ENCODE data around the gene IGF1. TPM values are rescaled to one million over a fixed set of nuclear protein-coding genes. Genes with fewer than 3 reads are reported as not detected.
"Not testable (repeated sequence)": the region's sequence is repeated elsewhere in the genome, so short reads cannot be mapped to it uniquely, and the experiment has no call there.

The IGF1 gene
- total RNA-seq, 2 donors from 2014 or later, result not detected

GRCh38 chr12:102364709-102365108, 115.7 kb downstream of the IGF1 start:
- WGBS, 2 experiments (ENCODE audit: insufficient coverage in 1 of 2, insufficient read length in 1 of 2), result 100% methylated on average over 1 of the region's 1 CpG; no CpG with 5 or more reads in 1 of the 2 experiments

GRCh38 chr12:102356690-102357089, 123.7 kb downstream of the IGF1 start:
- Histone ChIP-seq H3K27ac (ENCODE audit: low read depth, low read length) (no peak overlapping the region), H3K4me3 (ENCODE audit: low read length) (no peak overlapping the region), H3K36me3 (ENCODE audit: control insufficient read depth, insufficient read depth, low read length) (no peaks in the 10 kb centered on the region), H3K27me3 (ENCODE audit: control insufficient read depth, insufficient read depth, low read length, poor library complexity, severe bottlenecking) (no peaks in the 10 kb centered on the region), H3K4me1 (ENCODE audit: control insufficient read depth, insufficient read depth, low read length) (no peaks in the 10 kb centered on the region), H3K9ac (ENCODE audit: extremely low read depth, low read length, poor library complexity, severe bottlenecking) (no peak overlapping the region), H3K9me3 (ENCODE audit: control insufficient read depth, low read length) (peaks cover 11% of the 10 kb centered on the region)
- no peak overlapping the region for H3K4me3 Mint-ChIP-seq
- TF ChIP-seq CTCF (conservative IDR thresholded peaks at IDR 0.05), result no peak
- no peak for DNase-seq
- peaks cover 30% of the 10 kb centered on the region for H3K9me3 Mint-ChIP-seq
- no peak overlapping the region for H3K27ac Mint-ChIP-seq
- H3K36me3 Mint-ChIP-seq (ENCODE audit: low read depth), result no peaks in the 10 kb centered on the region
- H3K27me3 Mint-ChIP-seq (ENCODE audit: insufficient read depth), result peaks cover 4% of the 10 kb centered on the region
- H3K4me1 Mint-ChIP-seq, result no peaks in the 10 kb centered on the region
- WGBS, 2 experiments (ENCODE audit: insufficient coverage in 1 of 2, insufficient read length in 1 of 2), result 86 to 93% methylated on average over 1 to 2 of the region's 2 CpGs

More at GRCh38 chr12:102364709-102365108, 115.7 kb downstream of the IGF1 start:
- no peaks in the 10 kb centered on the region for H3K9me3 ChIP-seq (ENCODE audit: control insufficient read depth, low read length)
- no peak for DNase-seq
- H3K27ac ChIP-seq (ENCODE audit: low read depth, low read length), result no peak overlapping the region
- no peaks in the 10 kb centered on the region for H3K4me1 ChIP-seq (ENCODE audit: control insufficient read depth, insufficient read depth, low read length)
- no peaks in the 10 kb centered on the region for H3K36me3 ChIP-seq (ENCODE audit: control insufficient read depth, insufficient read depth, low read length)
- Mint-ChIP-seq H3K4me3 (no peak overlapping the region), H3K9me3 (peaks cover 18% of the 10 kb centered on the region), H3K27me3 (ENCODE audit: insufficient read depth) (peaks cover 6% of the 10 kb centered on the region), H3K4me1 (no peaks in the 10 kb centered on the region), H3K36me3 (ENCODE audit: low read depth) (no peaks in the 10 kb centered on the region), H3K27ac (no peak overlapping the region)
- no peaks in the 10 kb centered on the region for H3K27me3 ChIP-seq (ENCODE audit: control insufficient read depth, insufficient read depth, low read length, poor library complexity, severe bottlenecking)
- H3K4me3 ChIP-seq (ENCODE audit: low read length), result no peak overlapping the region
- no peak for TF ChIP-seq CTCF (conservative IDR thresholded peaks at IDR 0.05)
- no peak overlapping the region for H3K9ac ChIP-seq (ENCODE audit: extremely low read depth, low read length, poor library complexity, severe bottlenecking)

GRCh38 chr12:102354281-102354680, 126.1 kb downstream of the IGF1 start:
- H3K27me3 ChIP-seq (ENCODE audit: control insufficient read depth, insufficient read depth, low read length, poor library complexity, severe bottlenecking); H3K27me3 Mint-ChIP-seq (ENCODE audit: insufficient read depth); H3K4me3 ChIP-seq (ENCODE audit: low read length); H3K27ac ChIP-seq (ENCODE audit: low read depth, low read length); H3K36me3 ChIP-seq (ENCODE audit: control insufficient read depth, insufficient read depth, low read length); H3K27ac Mint-ChIP-seq; H3K4me3 Mint-ChIP-seq; H3K36me3 Mint-ChIP-seq (ENCODE audit: low read depth); DNase-seq; H3K4me1 ChIP-seq (ENCODE audit: control insufficient read depth, insufficient read depth, low read length); H3K9ac ChIP-seq (ENCODE audit: extremely low read depth, low read length, poor library complexity, severe bottlenecking); H3K4me1 Mint-ChIP-seq: not testable (repeated sequence)
- 84 to 100% methylated on average over 1 of the region's 1 CpG for WGBS, 2 experiments (ENCODE audit: insufficient coverage in 1 of 2, insufficient read length in 1 of 2)
- peaks cover 11% of the 10 kb centered on the region for H3K9me3 ChIP-seq (ENCODE audit: control insufficient read depth, low read length)
- peaks cover 30% of the 10 kb centered on the region for H3K9me3 Mint-ChIP-seq

- no peaks in the 10 kb centered on the region for H3K36me3 Mint-ChIP-seq (ENCODE audit: low read depth)
- no peak for DNase-seq
- no peak overlapping the region for H3K27ac Mint-ChIP-seq
- H3K4me1 ChIP-seq (ENCODE audit: control insufficient read depth, insufficient read depth, low read length), result no peaks in the 10 kb centered on the region
- peaks cover 11% of the 10 kb centered on the region for H3K9me3 ChIP-seq (ENCODE audit: control insufficient read depth, low read length)
- no peak overlapping the region for H3K9ac ChIP-seq (ENCODE audit: extremely low read depth, low read length, poor library complexity, severe bottlenecking)
- H3K9me3 Mint-ChIP-seq, result peaks cover 30% of the 10 kb centered on the region
- no peak for TF ChIP-seq CTCF (conservative IDR thresholded peaks at IDR 0.05)
- 90 to 92% methylated on average over 3 to 4 of the region's 4 CpGs for WGBS, 2 experiments (ENCODE audit: insufficient coverage in 1 of 2, insufficient read length in 1 of 2)
- H3K27me3 Mint-ChIP-seq (ENCODE audit: insufficient read depth), result no peaks in the 10 kb centered on the region
- H3K27ac ChIP-seq (ENCODE audit: low read depth, low read length), result no peak overlapping the region
- H3K27me3 ChIP-seq (ENCODE audit: control insufficient read depth, insufficient read depth, low read length, poor library complexity, severe bottlenecking), result no peaks in the 10 kb centered on the region
- H3K4me1 Mint-ChIP-seq, result no peaks in the 10 kb centered on the region
- no peak overlapping the region for H3K4me3 Mint-ChIP-seq
- H3K4me3 ChIP-seq (ENCODE audit: low read length), result no peak overlapping the region
- H3K36me3 ChIP-seq (ENCODE audit: control insufficient read depth, insufficient read depth, low read length), result no peaks in the 10 kb centered on the region
Measured at GRCh38 chr12:102351322-102351721, 129.0 kb downstream of the IGF1 start.

Measured in endodermal cell (in vitro differentiated cells).